KG1 (cell line): ENCODE results near the gene TRNP1.
A peak's percentile ranks its signal among the peaks of the same experiment; 100 is the strongest.

Experiments
- DNase-seq: peaks from one replicate; lab custom pipeline; 2025; lab: John Stamatoyannopoulos, UW

The TRNP1 gene

DNA sequence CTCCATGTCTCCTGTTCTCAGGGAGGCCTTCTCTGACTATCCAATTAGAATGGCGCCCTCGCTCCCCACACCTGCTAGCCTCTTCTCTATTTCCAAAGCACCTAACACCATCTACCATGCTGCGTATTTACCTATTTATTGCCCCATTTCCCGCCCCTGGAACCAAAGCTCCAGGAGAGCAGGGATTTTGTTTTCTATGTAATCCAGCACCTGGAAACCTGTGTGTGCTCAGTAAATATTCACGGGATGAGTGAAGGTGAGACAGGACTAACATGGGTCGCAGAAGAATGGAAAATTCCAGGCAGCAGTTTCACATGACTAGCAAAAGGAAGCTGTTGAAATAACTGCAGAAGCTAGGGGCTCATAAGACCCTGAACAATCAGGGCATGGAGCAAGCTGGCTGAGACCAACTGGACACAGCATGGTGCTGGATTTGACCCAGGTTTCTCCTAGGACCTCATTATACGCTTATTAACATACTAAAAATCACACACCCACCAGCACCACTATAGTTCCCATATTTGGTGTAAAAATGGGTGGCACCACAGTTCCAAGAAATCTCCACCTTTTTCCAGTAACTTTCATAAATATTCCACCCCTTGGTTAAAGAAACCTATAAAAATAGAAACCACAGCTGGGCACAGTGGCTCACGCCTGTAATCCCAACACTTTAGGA lies 34.2 kb downstream of the TRNP1 start:
- no peak for DNase-seq

DNA sequence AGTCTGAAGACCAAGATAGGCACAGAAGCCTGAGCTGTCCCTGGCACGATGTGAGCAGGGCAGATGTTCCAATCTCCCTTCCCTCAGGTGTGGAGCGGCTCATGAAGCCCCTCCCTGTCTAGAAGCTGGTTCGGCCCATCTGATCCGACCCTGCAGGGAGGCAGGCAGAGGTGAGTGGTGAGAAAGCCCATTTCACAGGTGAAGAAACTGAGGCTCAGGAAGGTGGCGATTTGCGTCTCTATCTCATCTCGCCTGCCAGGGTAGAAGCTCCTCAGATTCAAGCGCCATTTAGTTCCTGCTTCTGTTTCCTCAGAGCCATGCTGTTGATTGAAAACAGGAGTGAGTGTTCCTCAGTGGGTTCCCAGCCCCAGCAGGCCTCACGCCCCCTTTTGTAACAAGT lies 36.0 kb downstream of the TRNP1 start:
- no peak for DNase-seq

DNA sequence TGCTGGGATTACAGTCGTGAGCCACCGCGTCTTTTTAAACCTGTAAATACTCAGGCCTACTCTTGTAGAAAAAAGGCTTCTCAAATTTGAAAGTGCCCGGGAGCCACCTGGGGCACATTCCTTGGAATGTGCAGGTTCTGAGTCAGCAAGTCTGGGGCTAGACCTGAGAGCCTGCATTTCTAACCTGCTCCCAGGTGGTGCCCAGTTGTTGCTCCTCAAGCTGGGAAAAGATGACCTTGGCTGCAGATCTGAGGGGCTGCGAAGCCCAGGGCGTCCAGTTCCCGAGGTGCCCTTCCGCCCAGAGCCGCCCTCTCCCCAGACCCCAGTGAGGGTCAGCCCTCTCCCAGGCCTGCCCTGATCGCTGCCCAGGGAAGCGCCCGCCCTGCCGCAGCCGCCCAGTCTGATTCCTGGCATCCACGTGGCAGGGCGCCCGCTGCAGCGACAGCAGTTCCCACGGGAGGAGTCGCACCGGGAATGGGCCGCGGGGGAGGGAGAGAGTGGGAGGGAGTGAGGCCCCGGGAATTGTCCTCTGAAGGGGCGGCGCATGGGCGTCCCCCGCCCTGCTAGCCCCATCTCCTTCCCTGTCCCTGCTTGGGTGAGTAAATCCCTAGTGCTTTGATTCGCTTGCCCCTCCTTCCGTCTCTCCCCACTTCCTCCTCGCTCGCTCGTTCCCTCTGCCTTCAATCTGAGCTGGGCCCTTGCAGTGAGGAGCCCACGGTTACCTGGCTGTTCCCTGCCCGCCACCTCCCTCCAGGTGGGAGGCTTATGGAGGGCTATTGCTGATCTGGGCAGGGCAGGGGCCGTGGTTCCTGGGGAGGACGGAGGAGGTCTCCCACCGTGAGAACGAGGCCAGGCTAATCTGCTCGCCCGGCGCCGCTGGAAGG lies 38.0 kb downstream of the TRNP1 start:
- no peak for DNase-seq

DNA sequence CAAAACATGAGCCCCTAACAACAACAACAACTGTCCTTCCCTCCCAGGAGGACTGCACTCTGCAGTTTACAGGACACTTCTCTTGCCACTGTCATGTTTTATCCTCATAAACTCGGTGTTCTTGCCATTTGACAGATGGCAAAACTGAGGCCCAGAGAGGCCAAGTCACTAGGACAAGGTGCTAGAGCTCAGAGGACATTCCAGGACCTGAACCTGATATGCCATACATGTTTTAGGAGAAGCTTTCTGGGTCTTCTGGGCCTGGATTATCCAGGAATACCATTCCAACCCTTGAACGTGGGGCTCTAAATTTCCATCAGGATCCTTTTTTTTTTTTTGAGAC lies 38.6 kb downstream of the TRNP1 start:
- no peak for DNase-seq

DNA sequence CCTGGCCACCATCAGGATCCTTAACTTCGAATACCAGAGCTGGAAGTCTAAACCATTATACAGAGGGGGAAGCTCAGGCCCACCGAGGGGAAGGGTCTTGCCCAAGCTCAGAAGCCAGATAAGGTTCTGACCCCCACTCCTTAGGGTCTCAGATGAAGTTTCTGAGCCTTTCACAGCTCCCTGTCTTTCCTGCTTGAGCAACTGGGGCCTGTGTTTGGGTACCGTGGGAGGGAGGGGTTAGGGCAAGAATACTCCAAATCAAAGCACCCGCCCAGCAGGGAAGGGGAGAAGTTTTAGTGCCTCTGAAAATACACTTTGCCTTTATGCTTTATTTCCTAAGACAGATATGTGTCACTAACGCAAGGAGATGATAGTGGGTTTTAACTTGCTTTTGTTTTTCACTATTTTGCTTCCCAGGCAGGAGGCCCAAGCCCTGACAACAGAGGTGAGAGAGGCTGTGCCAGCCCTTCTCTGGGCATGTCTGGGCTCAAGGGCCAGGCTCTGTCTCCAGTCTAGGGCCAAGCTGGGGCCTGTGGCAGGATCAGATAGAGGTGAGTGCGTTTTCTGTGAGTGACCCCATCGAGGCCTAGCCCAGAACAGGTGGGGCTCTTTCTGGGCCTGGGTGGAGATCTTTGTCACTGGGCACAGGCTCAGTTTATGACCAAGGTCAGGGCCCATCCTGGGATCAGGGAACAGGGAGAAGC lies 39.7 kb downstream of the TRNP1 start:
- DNase-seq = no peak

DNA sequence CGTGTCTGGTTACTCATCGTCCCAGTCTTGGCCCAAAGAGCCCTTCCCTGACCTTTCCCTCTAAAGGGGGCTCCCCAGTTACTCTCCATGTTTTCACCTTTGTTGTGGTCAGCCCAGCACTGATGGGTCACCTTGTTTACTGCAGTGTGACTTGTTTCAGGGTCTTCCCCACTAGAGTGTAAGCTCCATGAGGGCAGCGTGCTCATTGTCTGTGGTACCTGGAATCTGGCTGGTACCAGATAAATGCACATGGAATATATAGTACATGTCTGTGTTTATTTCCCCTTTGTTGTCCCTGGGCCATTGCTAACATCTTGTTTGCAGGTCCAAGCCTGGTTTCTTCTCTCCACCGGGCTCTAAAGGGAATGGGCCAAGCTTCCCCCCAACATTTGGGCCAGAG lies 41.9 kb downstream of the TRNP1 start:
- DNase-seq = no peak

DNA sequence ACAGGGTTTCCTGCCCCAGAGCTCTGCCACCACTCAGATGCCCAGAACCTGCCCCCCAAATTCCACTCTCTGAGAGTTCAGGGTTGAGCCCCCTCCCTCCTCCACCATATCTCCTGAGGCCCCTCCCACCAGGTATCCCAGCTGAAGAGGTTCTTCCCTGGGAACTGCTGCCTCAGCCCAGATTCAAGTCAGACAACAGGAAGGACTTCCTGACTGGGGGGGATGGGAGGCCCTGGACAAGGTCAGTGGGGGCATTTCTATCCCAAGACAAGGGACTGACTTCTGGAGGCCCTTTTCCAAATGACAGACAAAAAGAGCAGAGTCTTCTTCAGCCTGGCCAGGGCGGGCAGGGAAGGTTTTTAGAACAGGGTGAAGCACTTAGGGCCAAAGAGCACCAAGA lies 43.2 kb downstream of the TRNP1 start:
- no peak for DNase-seq

DNA sequence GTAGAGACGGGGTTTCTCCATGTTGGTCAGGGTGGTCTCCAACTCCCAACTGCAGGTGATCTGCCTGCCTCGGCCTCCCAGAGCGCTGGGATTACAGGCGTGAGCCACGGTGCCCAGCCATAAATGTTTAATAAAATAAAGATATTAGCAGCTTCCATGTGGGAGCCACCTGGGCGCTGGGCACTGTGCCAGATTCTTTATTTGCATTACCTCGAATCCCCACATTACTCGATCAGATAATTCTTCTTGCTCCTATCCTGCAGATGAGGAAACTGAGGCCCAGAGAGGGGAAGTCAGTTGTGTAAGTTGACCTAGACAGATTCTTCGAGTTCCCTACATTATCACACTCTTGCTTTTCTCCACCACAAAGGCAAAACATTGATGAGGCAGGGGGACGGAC lies 44.0 kb downstream of the TRNP1 start:
- no peak for DNase-seq

DNA sequence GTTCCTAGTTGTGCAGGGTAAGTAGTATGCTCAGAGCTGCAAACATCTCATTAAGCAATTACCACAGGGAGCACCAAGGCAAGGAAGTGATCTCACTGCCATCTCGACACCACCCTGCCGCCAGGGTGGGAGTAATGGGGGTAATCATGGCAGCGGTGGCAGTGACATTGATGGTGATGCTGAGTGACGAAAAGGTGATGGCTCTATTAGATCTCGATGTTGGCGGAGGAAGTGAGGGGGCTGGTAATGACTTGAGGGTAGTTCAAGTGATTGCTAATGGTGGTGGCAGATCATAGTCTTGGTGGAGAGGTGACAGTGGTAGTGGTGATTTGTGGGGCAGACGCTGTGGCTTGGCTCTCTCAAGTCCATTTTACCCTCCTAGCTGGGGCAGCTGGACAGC lies 44.5 kb downstream of the TRNP1 start:
- no peak for DNase-seq

DNA sequence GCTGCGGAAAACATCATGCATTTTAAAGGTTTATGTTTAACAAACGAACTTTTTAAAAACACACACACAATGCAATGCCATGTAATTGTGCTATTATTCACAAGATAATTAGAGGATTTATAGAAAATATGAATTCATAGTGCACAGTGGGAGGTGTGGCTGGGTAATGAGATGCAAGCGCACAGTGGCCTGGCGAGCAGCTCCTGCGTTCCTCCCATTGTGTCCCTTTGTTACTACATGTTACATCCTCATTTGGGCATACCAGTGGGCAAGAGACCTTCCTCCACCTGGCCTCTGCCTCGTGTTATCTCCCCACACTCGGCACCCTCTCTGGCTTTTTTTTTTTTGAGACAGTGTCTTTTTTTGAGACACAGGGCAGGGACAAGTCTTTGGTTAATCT lies 49.2 kb downstream of the TRNP1 start:
- no peak for DNase-seq

DNA sequence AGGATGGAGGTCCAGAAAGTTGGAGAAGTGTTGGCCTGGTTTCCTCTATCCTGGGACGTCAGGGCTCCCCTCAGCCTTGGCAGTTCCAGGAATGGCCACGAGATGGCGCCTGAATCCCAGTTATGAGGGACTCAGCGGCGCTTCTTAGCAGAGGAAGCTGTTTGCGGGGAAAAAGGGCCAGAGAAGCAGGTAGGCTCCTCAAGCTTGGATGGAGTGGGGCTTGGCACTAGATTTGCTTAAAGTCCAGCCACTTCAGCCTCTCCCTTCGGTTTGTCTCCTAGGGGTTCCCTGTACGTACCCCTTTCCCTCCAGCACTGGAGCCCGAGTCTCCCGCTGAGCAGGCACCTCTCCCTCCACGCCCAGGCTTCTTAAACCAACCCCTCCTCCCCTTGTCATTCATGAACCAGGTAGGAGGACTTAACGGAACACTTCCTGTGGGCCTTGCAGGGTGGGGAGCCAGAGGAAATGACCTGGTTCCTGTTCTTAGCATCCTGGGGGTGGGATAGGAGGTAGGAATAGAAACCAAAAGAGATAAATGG lies 51.2 kb downstream of the TRNP1 start:
- DNase-seq = peak; percentile 72

DNA sequence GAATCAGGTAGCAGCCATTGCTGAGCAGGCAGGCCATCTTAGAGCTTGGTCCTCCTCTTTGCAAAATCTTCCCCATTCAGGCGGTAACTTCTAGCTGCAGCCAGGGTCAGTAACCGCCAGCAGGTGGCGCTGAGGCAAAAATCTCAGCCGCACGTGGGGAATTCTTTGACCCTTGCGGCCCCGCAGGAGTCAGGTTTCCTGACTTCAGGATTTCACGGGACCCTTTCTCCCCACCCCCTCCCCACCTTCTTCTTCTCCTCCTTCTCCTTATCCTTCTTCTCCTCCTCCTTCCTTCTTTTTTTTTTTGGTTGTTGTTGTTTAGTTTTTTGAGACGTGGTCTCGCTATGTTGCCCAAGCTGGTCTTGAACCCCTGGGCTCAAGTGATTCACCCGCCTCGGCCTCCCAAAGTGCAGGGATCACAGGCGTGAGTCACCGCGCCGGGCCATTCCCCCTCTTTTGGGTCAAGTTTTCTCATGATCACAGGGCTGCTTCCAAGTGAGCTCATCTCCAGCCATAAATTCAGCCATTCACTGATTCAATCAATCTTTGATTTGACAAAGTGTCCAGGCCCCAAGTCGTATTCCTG lies 52.6 kb downstream of the TRNP1 start:
- DNase-seq = peak; percentile 41

DNA sequence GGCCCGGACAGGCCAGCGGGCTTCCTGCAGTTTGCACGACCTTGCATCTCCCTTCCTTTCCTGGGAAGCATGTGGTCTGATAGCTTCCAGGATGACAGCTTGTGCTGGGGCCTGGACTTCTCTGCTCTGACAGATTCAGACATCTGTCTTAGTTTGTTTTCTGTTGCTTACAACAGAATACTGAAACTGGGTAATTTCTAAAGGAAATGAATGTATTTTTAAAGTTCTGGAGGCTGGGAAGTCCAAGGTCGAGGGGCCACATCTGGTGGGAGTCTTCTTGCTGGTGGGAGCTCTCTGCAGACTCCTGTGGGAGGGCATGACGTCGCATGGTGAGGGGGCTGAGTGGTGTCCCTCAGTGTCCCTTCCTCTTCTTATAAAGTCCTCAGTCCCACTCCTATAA lies 54.4 kb downstream of the TRNP1 start:
- DNase-seq = no peak

DNA sequence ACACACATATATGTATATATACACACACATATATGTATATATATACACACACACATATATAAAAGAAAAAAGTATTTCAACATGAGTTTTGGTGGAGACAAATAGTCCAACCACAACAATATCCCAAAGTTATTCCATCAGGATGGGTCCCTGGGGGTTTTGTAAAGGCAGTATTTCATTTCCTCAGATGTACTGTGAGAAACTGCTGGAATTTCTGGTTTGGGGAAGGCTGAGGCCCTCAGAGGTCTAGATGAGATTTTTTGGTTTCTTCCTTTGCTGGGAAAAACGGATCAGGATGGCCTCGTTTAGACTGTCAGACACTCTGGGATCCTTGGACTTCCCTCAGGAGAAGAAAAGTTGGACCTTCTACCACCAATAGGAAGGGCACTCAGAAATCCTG lies 55.6 kb downstream of the TRNP1 start:
- DNase-seq = no peak

DNA sequence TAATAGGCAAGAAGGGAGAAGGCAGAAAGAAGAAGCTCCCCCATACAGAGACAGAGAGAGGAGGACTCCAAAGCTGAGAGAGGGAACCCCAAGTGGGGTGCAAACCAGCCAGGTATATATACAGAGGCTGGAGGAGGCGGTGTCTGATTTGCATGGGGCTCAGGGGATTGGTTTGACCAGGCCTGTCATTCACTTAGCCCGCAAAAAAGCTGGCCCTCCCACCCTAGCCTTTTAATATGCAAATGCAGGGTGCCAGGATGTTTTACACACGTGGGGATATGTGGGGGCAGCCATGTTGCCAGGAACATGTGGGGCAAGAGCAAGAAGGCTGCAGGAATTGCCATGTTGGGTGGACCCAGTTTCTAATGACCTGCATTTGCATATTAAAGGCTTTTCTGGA lies 56.1 kb downstream of the TRNP1 start:
- DNase-seq = no peak
